C4-2B (cell line): ENCODE data around the gene ZNF532.

Experiments
- ZFX ChIP-seq: fragments of 450-650 bp; IDR thresholded peaks from 2 replicates; pipeline ENCODE4 v1.6.1; 2017
- TF ChIP-seq, protein P1 (sequence below): fragments of 450-650 bp; conservative IDR thresholded peaks from 2 replicates; pipeline ENCODE4 v1.5.1; 2017; ENCODE audit warnings: mild to moderate bottlenecking

DNA sequence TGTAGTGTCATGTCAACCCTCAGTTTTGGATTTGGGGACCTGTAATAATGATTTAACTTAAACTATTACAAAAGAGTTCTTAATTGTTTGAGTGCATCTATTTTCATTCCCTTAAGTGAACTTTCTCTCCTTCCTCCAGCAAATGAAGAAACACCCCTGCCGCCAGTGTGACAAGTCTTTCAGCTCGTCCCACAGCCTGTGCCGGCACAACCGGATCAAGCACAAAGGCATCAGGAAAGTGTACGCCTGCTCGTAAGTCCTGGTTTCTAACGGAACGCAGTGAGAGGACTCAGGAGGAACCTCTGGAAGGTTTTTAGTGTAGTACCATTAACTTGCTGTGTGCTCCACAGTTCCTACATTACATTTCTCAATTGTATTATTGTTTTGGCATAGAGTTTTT, 114.2 kb downstream of the ZNF532 start:
- TF ChIP-seq, protein P1, sequence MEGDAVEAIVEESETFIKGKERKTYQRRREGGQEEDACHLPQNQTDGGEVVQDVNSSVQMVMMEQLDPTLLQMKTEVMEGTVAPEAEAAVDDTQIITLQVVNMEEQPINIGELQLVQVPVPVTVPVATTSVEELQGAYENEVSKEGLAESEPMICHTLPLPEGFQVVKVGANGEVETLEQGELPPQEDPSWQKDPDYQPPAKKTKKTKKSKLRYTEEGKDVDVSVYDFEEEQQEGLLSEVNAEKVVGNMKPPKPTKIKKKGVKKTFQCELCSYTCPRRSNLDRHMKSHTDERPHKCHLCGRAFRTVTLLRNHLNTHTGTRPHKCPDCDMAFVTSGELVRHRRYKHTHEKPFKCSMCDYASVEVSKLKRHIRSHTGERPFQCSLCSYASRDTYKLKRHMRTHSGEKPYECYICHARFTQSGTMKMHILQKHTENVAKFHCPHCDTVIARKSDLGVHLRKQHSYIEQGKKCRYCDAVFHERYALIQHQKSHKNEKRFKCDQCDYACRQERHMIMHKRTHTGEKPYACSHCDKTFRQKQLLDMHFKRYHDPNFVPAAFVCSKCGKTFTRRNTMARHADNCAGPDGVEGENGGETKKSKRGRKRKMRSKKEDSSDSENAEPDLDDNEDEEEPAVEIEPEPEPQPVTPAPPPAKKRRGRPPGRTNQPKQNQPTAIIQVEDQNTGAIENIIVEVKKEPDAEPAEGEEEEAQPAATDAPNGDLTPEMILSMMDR, result no peak
- TF ChIP-seq ZFX, result no peak
